GM19467 (cell line): ENCODE results near the gene SQSTM1.

Source experiments
- ATAC-seq: cut with Tn5 transposase; IDR thresholded peaks from one replicate; pipeline ENCODE4 v1.9.1; 2021; ENCODE audit warnings: mild to moderate bottlenecking, moderate library complexity; ENCODE audit not compliant: unreplicated experiment

The SQSTM1 gene

DNA sequence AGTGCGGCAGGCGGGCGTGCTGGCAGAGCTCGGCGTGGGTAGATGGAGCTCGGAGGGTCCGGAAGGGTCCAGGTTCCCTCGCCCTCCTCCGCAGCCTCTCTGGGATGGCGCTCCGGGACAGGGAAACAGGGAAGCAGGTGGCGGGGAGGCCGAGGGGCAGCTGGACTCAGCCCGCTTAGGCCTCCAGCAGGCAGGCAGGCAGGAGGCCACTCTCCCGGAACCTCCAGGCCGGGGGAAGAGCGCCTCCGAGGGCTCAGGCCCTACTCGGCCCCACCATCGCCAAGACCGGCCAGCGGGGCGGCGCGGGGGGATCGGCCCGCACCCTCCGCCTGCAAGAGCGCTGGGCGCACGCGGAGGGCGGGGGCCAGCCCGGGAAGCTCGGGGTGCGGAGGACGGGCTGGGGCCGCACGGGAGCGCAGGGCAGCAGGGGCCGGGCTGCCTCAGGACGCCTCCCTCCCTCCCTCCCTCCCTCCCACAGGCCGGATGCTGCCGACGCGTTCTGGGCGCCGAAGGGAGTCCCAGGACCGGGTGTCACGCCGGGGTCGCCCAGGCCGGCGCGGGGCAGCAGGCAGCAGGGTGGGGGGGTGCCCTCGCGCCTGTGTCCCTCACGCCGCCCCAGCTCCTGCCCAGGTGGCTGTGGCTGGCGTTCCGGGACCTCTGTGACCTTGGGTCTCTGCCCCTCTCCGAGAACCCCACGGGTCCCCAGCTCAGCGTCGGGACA lies 15.0 kb upstream of the SQSTM1 start:
- ATAC-seq = no peak

DNA sequence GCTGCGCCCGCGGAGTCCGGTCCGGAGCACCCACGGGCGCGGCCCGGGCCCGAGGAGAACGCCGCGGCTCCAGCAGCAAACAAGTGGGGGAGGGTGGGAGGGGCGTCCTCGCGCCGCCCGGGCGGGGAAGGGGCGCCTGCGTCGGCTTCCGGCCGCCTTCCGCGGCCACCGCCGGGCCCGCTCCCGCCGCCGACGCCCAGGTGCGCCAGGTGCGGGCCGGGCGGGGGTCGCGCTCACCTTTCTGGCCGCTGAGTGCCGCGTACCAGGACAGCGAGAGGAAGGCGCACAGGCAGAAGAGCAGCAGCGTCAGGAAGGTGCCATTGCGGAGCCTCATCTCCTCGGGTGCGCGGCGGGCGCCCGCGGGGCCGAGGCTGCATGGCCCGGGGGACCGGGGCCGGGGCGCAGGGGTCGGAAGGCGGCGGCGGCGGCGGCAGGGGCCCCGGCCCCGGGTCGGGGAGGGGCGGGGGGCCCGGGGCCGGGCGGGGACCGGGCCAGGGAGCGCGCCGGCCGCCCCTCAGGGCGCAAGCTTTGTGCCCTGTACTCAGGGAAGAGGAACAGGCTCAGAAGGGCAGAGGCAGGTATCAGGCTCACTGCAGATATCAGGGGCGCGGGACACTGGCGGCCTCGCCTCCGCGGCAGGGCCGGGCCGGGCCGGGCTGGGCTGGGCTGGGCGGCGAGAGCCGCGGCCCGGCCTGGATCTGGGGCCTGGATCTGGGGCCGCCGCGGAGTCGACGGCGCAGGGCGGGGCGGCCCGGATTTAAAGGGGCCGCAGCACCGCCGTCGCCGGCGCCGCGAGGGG lies 14.3 kb upstream of the SQSTM1 start, which contains the start of gene MGAT4B:
Gene MGAT4B (minus strand): TSS at position 617 of the 799 bp plus-strand sequence. CDS start 283 bp downstream, at position 334.
- ATAC-seq = peak; percentile 60

DNA sequence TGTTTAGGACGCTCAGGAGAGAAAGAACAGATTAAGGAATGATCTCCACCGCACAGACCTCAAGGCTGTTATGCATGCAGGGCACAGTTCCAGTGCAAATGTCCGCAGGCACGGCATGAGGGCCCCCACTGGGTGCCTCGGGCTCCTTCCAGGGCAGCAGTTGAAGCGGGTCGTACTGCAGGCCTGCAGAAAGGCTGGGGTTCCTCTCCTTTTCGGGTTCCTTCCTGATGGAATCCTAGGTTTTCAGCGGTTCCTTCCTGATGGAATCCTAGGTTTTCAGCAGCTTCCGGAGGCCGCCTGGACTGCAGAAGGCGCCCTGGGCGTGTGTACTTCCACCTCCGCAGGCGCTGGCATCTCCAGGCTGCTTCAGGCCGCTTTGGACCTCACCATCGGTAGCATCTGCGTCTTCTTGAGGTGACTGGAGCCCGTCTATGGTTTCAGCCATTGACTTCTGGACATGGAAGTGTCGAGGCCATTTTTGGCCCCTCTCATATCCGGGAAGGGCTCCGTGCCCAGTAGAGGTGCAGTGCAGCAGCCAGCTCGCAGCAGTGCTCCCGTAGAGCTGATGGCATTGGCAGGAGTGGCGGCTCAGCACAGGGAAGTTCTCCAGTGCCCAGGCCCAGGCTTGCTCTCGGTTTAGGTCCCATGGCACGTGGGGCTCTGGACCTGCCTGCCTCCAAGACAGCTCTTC lies 8.4 kb upstream of the SQSTM1 start:
- ATAC-seq = no peak

DNA sequence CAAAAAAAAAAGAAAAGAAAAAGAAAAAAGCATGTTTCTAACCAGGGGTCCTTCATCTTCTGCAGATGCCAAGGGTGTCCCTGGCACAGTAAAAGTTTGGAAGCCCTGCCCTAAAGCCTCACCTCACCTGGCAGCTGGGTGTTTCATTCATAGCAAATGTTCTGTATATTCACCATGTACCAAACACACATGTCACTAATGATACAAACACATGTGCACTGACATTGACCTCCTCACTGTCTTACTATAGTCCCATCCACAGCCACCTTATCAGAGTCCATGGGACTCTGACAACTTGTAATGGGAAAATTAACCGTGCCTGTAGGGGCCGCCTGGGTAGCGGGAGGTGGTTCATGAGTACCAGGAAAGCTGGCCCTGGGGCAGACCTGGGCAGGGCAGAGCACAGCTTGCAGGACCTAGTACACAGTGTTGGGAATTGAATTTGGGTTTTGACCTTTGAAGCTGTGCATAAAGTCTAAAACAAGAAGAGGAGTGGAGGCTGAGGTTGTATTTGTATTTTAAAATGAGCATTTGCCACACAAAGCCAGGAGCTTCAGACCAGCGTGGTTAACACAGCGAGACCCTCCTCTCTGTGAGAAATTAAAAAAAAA lies 7.6 kb upstream of the SQSTM1 start:
- no peak for ATAC-seq

DNA sequence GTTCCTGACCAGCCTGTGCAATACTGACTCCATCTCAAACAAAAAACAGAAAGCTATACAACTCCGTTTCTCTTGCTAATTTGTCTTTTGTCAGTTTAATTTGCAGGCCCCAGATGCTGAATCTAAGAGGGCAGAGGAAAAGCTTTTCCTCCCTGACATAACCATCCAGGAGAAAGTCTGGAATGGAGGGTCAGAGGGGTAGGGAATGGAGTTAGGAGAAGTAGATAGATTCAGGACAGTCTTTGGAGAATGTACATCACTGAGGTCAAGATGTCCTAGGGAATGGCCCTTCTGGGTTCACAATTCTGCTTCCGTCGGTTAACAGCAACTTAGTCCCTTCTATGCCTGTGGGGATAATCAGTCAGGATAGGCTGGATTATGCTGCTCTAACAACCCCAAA lies 6.6 kb upstream of the SQSTM1 start:
- ATAC-seq = no peak

DNA sequence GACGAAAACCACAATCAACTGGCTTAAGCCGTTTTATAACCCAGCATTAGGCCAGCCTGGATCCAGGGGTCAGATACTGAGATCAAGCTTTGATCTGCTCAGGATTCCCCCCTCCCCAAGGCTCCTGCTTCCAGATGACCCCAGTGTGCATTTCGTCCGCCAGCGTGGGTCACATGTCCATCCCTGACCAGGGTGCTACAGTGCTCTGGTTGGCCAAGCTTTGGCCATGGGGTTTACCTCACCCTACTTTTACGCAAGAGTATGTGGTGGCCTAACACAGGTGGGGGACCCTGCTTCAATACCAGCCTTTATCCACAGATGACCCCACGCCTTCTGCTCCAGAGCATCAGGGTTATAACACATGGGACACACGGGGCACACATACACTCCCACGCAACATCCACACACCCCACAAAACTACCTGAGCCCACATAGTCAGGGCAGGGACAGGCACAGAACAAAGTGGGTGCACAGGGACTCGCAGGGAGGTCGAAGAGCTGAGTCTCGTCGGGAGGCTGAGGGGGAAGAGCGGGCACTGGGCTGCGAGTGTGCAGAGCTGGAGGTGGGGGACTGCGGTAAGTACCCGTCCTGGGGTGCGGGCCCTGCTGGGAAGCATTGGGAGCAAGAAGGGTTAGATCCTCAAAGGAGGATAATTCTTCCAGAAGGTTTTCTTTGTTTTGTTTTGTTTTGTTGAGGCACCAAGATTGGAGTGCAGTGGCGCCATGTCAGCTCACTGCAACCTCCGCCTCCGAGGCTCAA lies 5.0 kb upstream of the SQSTM1 start:
- no peak for ATAC-seq

DNA sequence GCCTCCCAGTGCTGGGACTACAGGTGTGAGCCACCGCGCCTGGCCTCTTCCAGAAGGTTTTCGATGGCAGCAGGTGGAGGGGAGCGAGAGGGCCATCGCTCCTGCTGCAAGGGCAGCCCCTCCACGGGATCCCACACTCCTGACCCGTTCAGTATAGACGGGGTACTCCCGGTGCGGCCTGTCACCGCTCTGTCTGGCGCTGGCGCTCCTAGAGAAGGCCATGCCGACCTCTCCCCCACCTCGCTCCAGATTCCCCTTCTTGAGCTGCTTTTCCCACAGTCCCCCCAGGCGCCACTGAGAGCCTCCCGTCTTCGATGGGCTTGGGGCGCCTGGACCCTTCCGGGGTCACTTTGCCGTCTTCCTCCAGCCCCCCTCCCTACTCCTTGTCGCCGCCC lies 4.3 kb upstream of the SQSTM1 start:
- ATAC-seq = no peak

DNA sequence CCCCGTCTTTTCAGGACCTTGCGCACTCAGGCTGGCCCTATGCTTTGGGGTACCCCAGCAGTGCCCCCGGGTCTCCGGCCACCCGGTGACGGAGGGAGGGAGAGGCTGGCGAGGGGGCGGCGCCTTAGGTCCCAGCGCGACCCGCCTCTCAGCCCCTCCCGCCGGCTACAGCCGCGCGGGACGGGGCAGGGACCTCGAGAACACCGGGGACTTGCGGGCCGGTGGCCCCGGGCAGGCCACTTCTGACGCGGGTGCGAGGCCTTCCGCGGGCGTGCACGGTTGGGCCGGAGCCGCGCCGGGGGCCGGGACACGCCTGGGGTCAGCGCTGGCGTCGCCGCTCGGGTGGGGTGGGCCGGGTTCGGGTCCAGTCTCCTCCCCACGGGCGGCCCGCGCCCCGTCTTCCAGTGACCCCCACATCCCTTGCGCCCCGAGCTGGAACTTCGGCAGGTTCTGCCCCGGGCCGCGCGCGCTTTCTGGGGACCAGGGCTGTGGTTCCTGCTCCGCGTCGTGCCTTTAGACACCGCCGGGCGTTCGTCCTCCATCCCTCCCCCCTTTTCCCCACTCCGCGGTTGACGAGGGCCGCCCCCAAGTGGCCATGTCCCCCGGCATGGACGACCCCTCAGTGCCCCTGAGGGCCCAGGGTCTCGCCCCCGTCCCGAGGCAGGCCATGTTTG lies 3.8 kb upstream of the SQSTM1 start:
- no peak for ATAC-seq

DNA sequence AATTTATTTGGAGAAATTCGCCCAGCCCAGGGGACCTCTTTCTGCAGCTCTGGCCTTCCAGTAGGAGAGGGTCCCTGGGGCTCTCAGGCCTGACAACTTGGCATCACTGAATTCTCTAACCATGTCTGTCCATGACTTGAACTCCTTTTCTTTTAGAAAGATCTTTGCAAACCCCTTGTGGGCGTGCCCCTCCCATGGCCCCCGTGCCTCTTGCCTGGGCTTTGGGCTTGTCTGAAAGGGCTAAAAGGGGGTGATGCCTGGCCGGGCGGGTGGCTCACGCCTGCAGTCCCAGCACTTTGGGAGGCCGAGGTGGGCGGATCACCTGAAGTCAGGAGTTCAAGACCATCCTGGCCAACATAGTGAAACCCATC lies 3.2 kb upstream of the SQSTM1 start:
- no peak for ATAC-seq

DNA sequence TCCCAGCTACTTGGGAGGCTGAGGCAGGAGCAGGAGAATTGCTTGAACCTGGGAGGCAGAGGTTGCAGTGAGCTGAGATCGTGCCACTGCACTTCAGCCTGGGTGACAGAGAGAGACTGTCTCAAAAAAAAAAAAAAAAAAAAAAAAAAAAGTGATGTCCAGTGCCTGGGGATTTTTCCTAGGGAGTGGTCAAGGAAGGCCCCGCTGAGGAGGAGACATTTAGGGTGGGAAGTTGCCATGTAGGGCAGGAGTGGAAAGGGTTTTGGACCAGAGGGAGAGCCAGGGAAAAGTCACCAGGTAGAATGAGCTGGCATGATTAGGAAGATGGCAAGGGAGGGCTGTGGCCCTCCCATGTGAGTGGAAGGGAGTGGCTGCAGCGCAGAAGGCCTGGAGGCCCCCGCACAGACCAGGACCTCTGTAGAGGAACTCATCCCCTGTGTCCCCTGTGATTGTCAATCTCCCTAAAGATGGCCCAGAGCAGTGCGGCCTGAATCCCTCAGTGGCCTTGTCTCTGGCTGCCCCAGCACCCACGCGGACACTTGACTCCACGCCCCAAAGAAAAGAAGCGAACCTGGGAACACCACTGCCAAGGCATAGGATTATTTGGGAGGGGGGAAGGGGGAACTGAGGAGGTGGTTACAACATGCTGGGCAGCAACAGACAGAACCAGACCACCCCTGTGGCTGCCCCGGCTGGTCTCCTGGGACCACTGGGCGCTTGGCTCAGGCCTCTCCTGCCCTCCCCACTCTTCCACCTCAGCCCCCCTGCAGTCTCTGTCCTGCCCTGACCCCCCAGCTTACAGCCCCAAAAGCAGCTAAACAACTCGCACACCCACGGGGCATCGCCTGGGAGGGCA lies 2.6 kb upstream of the SQSTM1 start:
- no peak for ATAC-seq

DNA sequence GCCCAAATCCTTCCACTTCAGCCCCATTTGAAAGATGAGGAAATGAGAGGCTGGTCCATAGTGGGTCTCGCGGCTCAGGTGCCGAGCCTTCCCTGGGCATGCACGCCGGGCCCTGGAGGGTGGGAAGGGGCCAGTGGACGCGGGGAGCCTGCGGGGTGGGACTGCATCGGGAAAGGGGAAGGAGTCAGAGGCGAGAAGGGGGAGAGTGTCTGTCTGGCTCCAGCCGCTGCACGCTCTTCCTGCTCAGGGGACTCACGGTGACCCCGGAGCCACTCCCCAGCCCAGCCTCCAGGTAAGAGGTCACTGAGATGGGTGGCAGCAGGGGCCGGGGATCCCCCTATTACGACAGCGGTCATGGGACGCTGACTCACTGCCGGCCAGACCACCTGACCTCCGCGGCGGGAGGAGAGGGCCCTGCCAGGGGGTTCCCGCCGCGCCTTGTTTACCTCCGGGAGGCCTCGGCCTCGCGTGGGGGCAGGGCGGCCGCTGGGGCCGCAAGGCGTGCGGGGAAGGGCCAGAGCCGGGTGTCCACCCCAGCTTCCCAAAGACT lies 1.9 kb upstream of the SQSTM1 start:
- peak; percentile 52 for ATAC-seq

DNA sequence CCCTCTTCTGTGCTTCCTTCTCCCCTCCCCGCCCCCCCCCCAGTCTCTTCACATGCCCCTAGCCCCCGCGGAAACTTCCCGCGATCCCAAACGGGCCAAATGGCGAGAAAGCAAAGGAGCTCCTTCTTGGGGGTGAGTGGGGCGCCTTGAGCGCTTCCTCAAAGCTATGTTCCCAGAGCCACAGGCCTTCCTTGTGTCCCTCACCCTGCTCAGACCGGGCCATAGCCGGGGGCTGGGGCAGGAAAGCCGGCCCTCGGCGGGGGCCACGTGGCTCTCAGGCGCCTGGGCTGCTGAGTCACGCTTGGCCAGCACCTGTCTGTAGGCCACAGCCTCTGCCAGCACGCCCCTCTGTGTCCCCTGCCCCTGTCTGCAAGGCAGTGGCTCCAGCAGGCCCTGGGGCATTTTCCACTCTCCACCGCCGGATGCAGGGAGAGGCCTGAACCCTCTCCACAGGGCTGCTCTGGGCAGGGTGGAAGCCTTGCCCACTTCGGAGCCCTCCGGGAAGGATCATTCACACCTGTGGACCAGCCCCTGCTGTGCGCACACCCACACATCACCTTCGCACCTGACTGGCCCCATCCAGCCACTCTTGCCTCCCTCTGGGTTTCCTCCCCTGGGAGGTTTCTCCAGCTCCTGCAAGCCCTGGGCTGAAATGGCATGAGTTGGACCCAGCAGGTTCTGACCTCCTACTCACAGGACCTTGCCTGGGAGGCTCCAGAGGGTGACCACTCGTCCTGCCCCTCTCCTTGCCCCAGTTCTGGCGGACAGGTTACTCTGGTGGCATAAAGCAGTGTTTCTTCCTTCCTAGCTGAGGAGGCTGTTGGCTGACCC lies 1.2 kb upstream of the SQSTM1 start:
- no peak for ATAC-seq

DNA sequence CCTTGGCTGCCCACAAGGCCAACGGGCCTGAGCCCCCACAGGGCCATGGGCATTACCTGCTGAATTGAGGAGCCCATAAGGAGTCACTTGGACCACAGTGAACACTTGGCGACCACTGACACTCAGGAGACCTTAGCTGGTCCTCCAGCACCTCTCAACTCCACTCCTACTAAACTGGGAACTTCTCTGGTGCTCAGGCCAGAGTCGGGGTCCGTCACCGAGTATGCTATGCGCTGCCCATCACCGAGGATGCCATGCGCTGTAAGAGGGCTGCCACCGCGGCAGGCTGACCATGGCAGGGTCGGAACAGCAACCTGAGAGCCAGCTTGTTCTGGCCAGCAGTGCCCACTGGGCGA lies 600 bp upstream of the SQSTM1 start:
- no peak for ATAC-seq

DNA sequence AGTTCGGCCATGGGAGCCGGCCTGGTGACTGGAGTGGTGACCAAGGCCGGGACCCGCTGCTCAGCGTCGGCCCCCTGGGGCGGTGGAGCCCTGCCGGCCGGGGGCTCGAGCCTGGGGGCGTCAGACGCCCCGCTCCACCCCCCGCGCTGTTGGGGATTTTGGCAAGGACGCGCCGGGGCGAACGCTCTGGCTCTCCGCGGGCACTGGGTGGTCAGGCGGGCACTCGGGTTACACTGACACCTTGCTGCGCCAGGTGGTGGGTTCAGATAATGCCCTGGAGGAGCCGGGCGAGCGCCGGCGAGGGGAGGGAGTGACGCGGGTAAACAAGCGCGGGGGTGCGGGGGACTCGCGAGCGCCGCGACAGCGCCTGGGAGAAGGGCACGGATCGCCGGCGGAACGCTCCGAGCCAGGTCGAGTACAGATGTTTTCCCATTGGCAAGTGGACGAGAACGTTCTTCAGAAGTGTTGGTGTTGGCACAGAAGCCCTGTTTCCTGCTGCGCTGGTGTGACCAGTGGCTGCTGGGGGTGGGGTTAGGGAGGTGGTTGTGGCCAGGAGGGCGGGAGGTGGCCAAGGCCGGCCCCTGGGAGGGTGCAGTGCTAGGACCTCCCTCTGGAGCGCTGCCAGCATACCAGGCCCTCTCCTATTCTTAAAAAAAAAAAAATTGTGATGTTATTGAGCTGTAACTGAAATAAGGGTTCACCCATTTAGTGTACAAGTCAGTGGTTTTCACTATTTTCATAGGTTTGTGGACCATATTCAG lies 773 bp downstream of the SQSTM1 start:
- ATAC-seq = peak; percentile 41

DNA sequence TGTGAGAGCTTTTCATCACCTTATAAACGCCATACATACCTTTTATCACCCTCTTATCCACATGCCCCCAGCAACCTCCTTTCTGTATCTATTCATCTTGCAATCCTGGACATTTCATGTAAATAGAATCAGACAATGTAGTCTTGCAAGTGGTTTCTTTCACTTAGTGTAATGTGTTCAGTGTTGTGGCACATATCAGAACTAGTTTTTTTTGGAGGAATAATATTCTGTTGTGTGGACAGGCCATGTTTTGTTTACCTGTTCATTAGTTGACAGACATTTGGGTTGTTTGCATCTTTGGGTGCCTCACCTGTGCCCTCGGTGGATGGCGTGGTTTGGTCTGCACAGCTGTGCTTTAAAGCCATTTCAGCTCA lies 1.3 kb downstream of the SQSTM1 start:
- ATAC-seq = no peak

DNA sequence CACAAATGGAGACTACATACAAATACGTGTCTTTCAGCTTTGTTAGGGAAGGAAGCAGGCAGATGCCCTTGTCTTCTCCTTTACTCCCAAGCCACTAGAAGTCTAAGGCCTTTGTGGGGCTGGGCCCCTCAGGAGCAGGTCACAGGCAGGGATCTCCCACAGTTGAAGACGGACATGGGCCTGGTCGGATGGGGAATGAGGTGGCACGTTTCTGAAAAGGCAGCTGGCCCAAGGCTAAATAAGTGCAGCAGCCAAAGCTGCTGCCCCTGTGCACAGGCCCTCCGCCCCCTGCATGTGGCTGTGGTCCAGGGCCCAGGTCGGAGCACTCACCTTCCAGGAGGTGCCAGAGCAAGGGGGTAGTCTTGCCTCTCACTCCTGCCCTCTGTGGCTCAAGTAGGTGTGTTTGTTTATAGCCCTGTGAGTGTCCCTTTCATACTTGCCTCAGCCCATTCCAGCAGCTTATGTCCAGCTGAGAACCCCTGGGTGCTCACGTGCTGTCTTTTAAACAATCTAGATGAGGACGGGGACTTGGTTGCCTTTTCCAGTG lies 1.8 kb downstream of the SQSTM1 start:
- no peak for ATAC-seq
